Ascending aorta (tissue), 2 donors: ENCODE data around the gene NPM1. TPM values are rescaled to one million over a fixed set of nuclear protein-coding genes. Genes with fewer than 3 reads are reported as not detected.

Experiments used
- DNase-seq, 2 donors: peaks; one replicate each; pipeline ENCODE4 v3.0.0-alpha.2; 2019; ENCODE audit warnings: low spot score in 2 of 2
- H3K27ac ChIP-seq, 2 donors: fragments of 200-600 bp; sonication (generic); one replicate each; pipeline ENCODE4 v1.5.1; 2016 to 2017; ENCODE audit warnings: mild to moderate bottlenecking in 1 of 2
- H3K27me3 ChIP-seq: fragments of 200-600 bp; sonication (generic); one replicate; pipeline ENCODE4 v1.5.1; 2017
- H3K36me3 ChIP-seq, 2 donors: fragments of 200-600 bp; sonication (generic); one replicate each; pipeline ENCODE4 v1.5.1; 2016
- H3K4me1 ChIP-seq, 2 donors: fragments of 200-600 bp; sonication (generic); one replicate each; pipeline ENCODE4 v1.5.1; 2016 to 2017; ENCODE audit warnings: mild to moderate bottlenecking in 1 of 2
- H3K4me3 ChIP-seq, 2 donors: fragments of 200-600 bp; sonication (generic); one replicate each; pipeline ENCODE4 v1.5.1; 2016 to 2017; ENCODE audit warnings: mild to moderate bottlenecking in 1 of 2
- H3K9me3 ChIP-seq, 2 donors: fragments of 200-600 bp; sonication (generic); one replicate each; pipeline ENCODE4 v1.5.1; 2016
- CTCF ChIP-seq, 3 experiments: fragments of 200-600 bp in 2 of 3; fragments of 450-650 bp in 1 of 3; sonication (generic) in 2 of 3; IDR thresholded peaks; one replicate each; pipeline ENCODE4 v1.5.1; 2016 to 2019; ENCODE audit warnings: antibody characterized with exemption in 3 of 3, mild to moderate bottlenecking in 1 of 3, moderate library complexity in 1 of 3
- intact Hi-C: fragments of 100-400 bp; cut with DNase I; formaldehyde crosslinking; loops from one replicate; pipeline ENCODE4 v1.15.1; 2023
- total RNA-seq: library from RNA; depleted of rRNA; stranded (reverse); fragments of >200 nt; gene quantifications from one replicate; pipeline ENCODE4 v1.1.0, GENCODE V29; 2016

Gene NPM1
- total RNA-seq, 1 donor from 2014 or later = 269 TPM

GRCh38 chr5:171431251-171431777 is 43.7 kb downstream of the NPM1 start:
- no peak overlapping the region for H3K4me3 ChIP-seq
- no peak for DNase-seq
- no peak for TF ChIP-seq CTCF (IDR thresholded peaks at IDR 0.05)
- no peaks in the 10 kb centered on the region for H3K9me3 ChIP-seq
- no peaks in the 10 kb centered on the region for H3K27me3 ChIP-seq
- intact Hi-C loops = no loop called here
- H3K4me1 ChIP-seq = no peaks in the 10 kb centered on the region
- no peaks in the 10 kb centered on the region for H3K36me3 ChIP-seq
- H3K27ac ChIP-seq = no peak overlapping the region

- DNase-seq = peak in 1 of 2 donors; percentile 2
- Histone ChIP-seq H3K4me3 (no peak overlapping the region), H3K9me3 (no peaks in the 10 kb centered on the region), H3K4me1 (peaks cover 0 to 4% of the 10 kb centered on the region in 2 donors), H3K27me3 (no peaks in the 10 kb centered on the region), H3K27ac (no peak overlapping the region), H3K36me3 (no peaks in the 10 kb centered on the region)
- TF ChIP-seq CTCF (IDR thresholded peaks at IDR 0.05) = no peak
- intact Hi-C loops = no loop called here
These were observed 44.4 kb downstream of the NPM1 start for GRCh38 chr5:171432076-171432475.

- Histone ChIP-seq H3K36me3 (no peaks in the 10 kb centered on the region), H3K4me1 (peaks cover 0 to 8% of the 10 kb centered on the region in 2 donors), H3K4me3 (no peak overlapping the region), H3K27ac (no peak overlapping the region), H3K9me3 (no peaks in the 10 kb centered on the region), H3K27me3 (no peaks in the 10 kb centered on the region)
- intact Hi-C loops = no loop called here
- peak in 1 of 2 donors; percentile 4 for DNase-seq
- TF ChIP-seq CTCF (IDR thresholded peaks at IDR 0.05) = no peak
These were observed 45.1 kb downstream of the NPM1 start for GRCh38 chr5:171432583-171433351.

GRCh38 chr5:171433352-171433698 is 45.7 kb downstream of the NPM1 start:
- Histone ChIP-seq H3K4me1 (peaks cover 0 to 8% of the 10 kb centered on the region in 2 donors), H3K36me3 (no peaks in the 10 kb centered on the region), H3K27me3 (no peaks in the 10 kb centered on the region), H3K4me3 (no peak overlapping the region), H3K27ac (no peak overlapping the region), H3K9me3 (no peaks in the 10 kb centered on the region)
- TF ChIP-seq CTCF (IDR thresholded peaks at IDR 0.05) = no peak
- intact Hi-C loops = no loop called here
- DNase-seq = no peak

GRCh38 chr5:171433982-171434676 is 46.5 kb downstream of the NPM1 start:
- DNase-seq = no peak
- TF ChIP-seq CTCF (IDR thresholded peaks at IDR 0.05) = no peak
- H3K27ac ChIP-seq = no peak overlapping the region
- H3K36me3 ChIP-seq = no peaks in the 10 kb centered on the region
- H3K9me3 ChIP-seq = no peaks in the 10 kb centered on the region
- H3K27me3 ChIP-seq = no peaks in the 10 kb centered on the region
- intact Hi-C loops = no loop called here
- H3K4me3 ChIP-seq = no peak overlapping the region
- H3K4me1 ChIP-seq = peaks cover 0 to 8% of the 10 kb centered on the region in 2 donors
